Suprapubic skin (tissue), 4 donors: ENCODE measurements around the gene HBP1.

ENCODE experiments used
- POLR2A ChIP-seq, 2 donors: fragments of 450-650 bp; IDR thresholded peaks; one replicate each; pipeline ENCODE4 v1.6.1; 2017; ENCODE audit warnings: antibody characterized with exemption in 2 of 2, mild to moderate bottlenecking in 2 of 2, moderate library complexity in 2 of 2
- POLR2AphosphoS5 ChIP-seq, 3 donors: sonication (generic); formaldehyde crosslinking; IDR thresholded peaks; one replicate each; pipeline ENCODE4 v1.6.1; 2017; ENCODE audit warnings: antibody characterized with exemption in 3 of 3

GRCh38 chr7:107237451-107237850, 68.6 kb downstream of the HBP1 start:
- TF ChIP-seq POLR2AphosphoS5 (IDR thresholded peaks at IDR 0.05) (no peak), POLR2A (IDR thresholded peaks at IDR 0.05) (no peak)
